Neutrophil (primary cell): ENCODE results near the gene SH2D6.
"Not testable (repeated sequence)": the region's sequence is repeated elsewhere in the genome, so short reads cannot be mapped to it uniquely, and the experiment has no call there.

Experiments used
- H3K27ac ChIP-seq: fragments of 200-600 bp; sonication (generic); 2 replicates; pipeline ENCODE4 v1.5.1; 2016; ENCODE audit warnings: mild to moderate bottlenecking, moderate library complexity
- H3K27me3 ChIP-seq: fragments of 200-600 bp; sonication (generic); 2 replicates; pipeline ENCODE4 v1.6.0; 2016; ENCODE audit warnings: mild to moderate bottlenecking
- H3K36me3 ChIP-seq: fragments of 200-600 bp; sonication (generic); 2 replicates; pipeline ENCODE4 v1.5.1; 2017
- H3K4me1 ChIP-seq, 2 experiments: fragments of 200-600 bp in 1 of 2; sonication (generic) in 1 of 2; 1 replicate in 1 of 2; 2 replicates in 1 of 2; pipeline versions ENCODE4 v1.5.1 to v1.6.1; 2013 to 2016; ENCODE audit warnings: low read depth in 1 of 2, low read length in 1 of 2, mild to moderate bottlenecking in 1 of 2, moderate library complexity in 1 of 2; ENCODE audit not compliant: control insufficient read depth in 1 of 2, insufficient read depth in 1 of 2
- H3K4me3 ChIP-seq, 2 experiments: fragments of 200-600 bp in 1 of 2; sonication (generic) in 1 of 2; 1 replicate in 1 of 2; 2 replicates in 1 of 2; pipeline ENCODE4 v1.5.1; 2013 to 2016; ENCODE audit warnings: low read depth in 1 of 2, low read length in 1 of 2, mild to moderate bottlenecking in 1 of 2, moderate library complexity in 1 of 2
- H3K9me3 ChIP-seq: fragments of 200-600 bp; sonication (generic); 2 replicates; pipeline ENCODE4 v1.5.1; 2016
- CTCF ChIP-seq: fragments of 200-600 bp; sonication (generic); IDR thresholded peaks from 2 replicates; pipeline ENCODE4 v1.5.1; 2016; ENCODE audit warnings: antibody characterized with exemption

Gene SH2D6

DNA sequence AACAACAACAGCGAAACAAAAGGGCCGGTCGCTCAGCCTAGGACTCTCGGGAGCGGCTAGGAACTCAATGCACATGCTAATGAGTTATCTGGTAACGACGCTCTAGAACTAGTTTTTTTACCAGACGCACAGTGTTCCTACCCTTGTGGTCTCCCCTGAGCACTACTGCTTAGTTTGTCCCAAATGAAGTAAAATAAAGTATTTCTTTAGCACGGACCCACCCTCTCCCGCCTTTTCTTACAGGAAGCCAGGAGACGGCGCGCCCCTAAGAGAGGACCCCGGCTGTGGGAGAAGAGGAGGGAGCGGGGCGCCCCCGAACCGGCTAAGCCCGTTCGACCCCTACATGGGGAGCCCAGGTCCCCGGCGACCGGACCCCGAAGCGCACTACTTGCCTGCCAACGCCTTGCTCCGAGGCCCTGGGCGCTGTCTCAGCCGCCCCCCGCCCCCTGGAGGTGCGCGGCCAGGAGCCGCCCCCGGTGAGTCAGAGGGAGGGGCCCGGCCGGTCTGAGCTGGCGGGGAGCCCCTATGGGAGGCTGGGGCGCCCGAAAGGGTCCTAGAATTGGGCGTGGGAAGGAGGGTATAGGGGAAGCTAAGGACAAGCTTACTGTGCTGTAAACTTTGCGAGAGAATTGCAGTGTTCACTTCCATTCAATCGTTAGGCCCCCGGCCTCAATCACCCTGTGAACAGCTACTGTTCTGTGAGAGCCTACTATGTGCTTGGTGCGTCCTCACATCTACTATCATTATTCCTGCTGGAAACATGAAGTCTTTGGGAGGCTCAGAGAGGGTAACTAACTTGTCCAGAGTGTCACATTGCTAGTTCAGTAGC is 4.7 kb upstream of the SH2D6 start:
- Histone ChIP-seq H3K9me3 (no peaks in the 10 kb centered on the region), H3K27me3 (no peaks in the 10 kb centered on the region), H3K4me1 (peaks cover 58 to 60% of the 10 kb centered on the region in 2 experiments), H3K4me3 (peak overlapping the region; percentile 39 to 53), H3K27ac (no peak overlapping the region), H3K36me3 (no peaks in the 10 kb centered on the region)
- no peak for TF ChIP-seq CTCF

- H3K27ac ChIP-seq, H3K4me3 ChIP-seq, H3K9me3 ChIP-seq, H3K27me3 ChIP-seq, H3K36me3 ChIP-seq: not testable (repeated sequence)
- peaks cover 58 to 60% of the 10 kb centered on the region in 2 experiments for H3K4me1 ChIP-seq
Measured at GRCh38 chr2:85414421-85414759, 4.1 kb upstream of the SH2D6 start.

GRCh38 chr2:85414761-85415553 is 3.6 kb upstream of the SH2D6 start:
- Histone ChIP-seq H3K4me1 (peaks cover 58 to 60% of the 10 kb centered on the region in 2 experiments), H3K27me3 (no peaks in the 10 kb centered on the region), H3K9me3 (no peaks in the 10 kb centered on the region), H3K4me3 (no peak overlapping the region), H3K36me3 (no peaks in the 10 kb centered on the region), H3K27ac (no peak overlapping the region)
- no peak for TF ChIP-seq CTCF

DNA sequence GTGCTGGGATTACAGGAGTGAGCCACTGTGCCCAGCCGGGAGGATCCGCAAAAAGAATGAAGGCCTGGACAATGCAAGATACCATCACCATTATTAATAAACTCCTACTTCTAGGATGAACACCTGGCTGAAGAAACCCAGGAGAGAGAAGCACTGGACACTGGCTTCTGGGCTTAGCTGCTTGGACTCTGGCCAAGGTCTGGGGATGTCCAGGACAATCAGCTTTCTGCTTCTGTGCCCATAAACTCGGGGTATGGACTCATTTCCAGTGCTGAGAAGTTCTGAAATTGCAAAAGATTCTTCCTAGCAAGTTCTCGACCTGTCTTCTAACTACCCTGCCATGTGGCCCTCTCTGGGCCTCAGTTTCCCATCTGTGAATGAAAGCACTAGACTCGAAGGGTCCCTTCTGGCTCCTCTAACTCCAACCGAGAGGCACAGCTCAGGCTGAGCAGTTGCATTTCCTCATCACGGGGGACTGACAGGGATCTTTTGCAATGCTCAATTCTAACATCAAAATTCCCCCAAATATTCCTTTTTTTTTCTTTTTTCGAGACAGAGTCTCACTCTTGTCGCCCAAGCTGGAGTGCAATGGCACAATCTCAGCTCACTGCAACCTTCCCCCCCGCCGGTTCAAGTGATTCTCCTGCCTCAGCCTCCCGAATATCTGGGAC is 2.4 kb upstream of the SH2D6 start:
- Histone ChIP-seq H3K4me1 (peaks cover 58 to 60% of the 10 kb centered on the region in 2 experiments), H3K27ac (no peak overlapping the region), H3K36me3 (no peaks in the 10 kb centered on the region), H3K4me3 (no peak overlapping the region), H3K27me3 (no peaks in the 10 kb centered on the region), H3K9me3 (no peaks in the 10 kb centered on the region)
- no peak for TF ChIP-seq CTCF

DNA sequence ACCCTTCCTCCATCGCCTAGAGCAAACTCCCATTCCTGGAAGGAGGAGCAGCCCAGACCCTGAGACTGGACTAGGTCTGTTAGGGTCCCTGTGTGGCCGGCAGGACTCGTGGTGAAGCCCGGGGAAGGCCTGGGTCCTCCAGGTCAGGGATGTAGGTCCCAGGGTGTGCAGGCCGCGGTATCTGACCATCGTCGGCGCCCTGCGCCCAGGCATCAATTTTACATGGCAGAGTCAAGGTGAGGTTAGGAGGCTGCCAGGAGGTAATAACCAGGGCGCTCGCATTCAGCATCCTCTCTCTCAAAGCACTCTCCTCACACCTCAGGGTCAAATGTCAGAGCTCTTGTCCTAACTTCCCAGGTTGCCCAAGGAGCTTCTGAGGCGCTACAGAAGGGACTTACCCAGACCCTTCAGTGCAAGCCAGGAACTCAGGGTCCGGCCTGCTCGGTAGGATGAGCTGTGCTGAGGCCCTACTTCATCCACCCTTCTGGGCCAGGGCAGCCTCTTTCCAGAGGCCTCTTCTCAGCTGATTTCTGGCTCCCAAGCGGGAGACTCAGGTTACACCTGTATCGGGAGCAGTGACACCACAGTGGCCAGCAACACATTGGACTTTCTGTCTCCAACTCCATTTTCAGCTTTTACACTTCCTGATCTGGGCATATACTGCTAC is 628 bp downstream of the SH2D6 start:
- H3K4me3 ChIP-seq = peak overlapping the region; percentile 93 to 95

More for the DNA sequence above, 628 bp downstream of the SH2D6 start:
- no peaks in the 10 kb centered on the region for H3K36me3 ChIP-seq
- H3K9me3 ChIP-seq = no peaks in the 10 kb centered on the region
- peak overlapping the region; percentile 82 for H3K27ac ChIP-seq
- H3K4me1 ChIP-seq = peaks cover 44 to 47% of the 10 kb centered on the region in 2 experiments
- no peaks in the 10 kb centered on the region for H3K27me3 ChIP-seq
- TF ChIP-seq CTCF = no peak
